Measurements from ENCODE around the gene AGBL1. TPM values are rescaled to one million over a fixed set of nuclear protein-coding genes. Genes with fewer than 3 reads are reported as not detected.

Gene AGBL1
- total and polyA plus RNA-seq, 9 donors, result under 0.01 to 0.02 TPM; not detected in 7

Small RNAs within 50 kb of the gene (small RNA-seq; reads per million reads assigned to genes)
- not detected for gene RF00284
- gene RNA5SP400, result not detected
